Lung (tissue), 12 donors: ENCODE measurements around the gene IL1RAP. TPM values are rescaled to one million over a fixed set of nuclear protein-coding genes. Genes with fewer than 3 reads are reported as not detected.
A peak's percentile ranks its signal among the peaks of the same experiment; 100 is the strongest.

Source experiments
- ATAC-seq: fragments of 200-7000 bp; cut with Tn5 transposase; one replicate; pipeline ENCODE4 v1.9.1; 2020; ENCODE audit warnings: moderate number of reproducible peaks; ENCODE audit not compliant: insufficient read depth, low FRiP score
- DNase-seq, 3 donors: peaks; one replicate each; pipeline ENCODE4 v3.0.0-alpha.2; 2013 to 2017
- H3K27ac ChIP-seq, 2 donors: one replicate each; pipeline ENCODE4 v1.5.1; 2013; ENCODE audit warnings: mild to moderate bottlenecking in 2 of 2, moderate library complexity in 2 of 2, control low read depth in 1 of 2, inconsistent platforms in 1 of 2, low read depth in 1 of 2, low read length in 1 of 2
- H3K27me3 ChIP-seq, 3 donors: one replicate each; pipeline ENCODE4 v1.5.1; 2013; ENCODE audit warnings: low read length in 2 of 3; ENCODE audit not compliant: control insufficient read depth in 3 of 3, insufficient read depth in 3 of 3
- H3K36me3 ChIP-seq, 4 donors: one replicate each; pipeline ENCODE4 v1.5.1; 2013; ENCODE audit warnings: low read length in 4 of 4, mild to moderate bottlenecking in 1 of 4, moderate library complexity in 1 of 4; ENCODE audit not compliant: control insufficient read depth in 4 of 4, insufficient read depth in 4 of 4
- H3K4me1 ChIP-seq, 5 donors: one replicate each; pipeline ENCODE4 v1.5.1; 2013; ENCODE audit warnings: low read length in 5 of 5, mild to moderate bottlenecking in 2 of 5, moderate library complexity in 1 of 5; ENCODE audit not compliant: control insufficient read depth in 5 of 5, insufficient read depth in 5 of 5
- H3K4me3 ChIP-seq: one replicate; pipeline ENCODE4 v1.5.1; 2013; ENCODE audit warnings: mild to moderate bottlenecking, control low read depth, moderate library complexity
- H3K9ac ChIP-seq, 2 donors: one replicate each; pipeline ENCODE4 v1.5.1; 2013; ENCODE audit warnings: low read length in 2 of 2, control low read depth in 1 of 2; ENCODE audit not compliant: insufficient read depth in 1 of 2
- H3K9me3 ChIP-seq, 4 donors: one replicate each; pipeline ENCODE4 v1.5.1; 2013; ENCODE audit warnings: low read length in 3 of 4, mild to moderate bottlenecking in 1 of 4, moderate library complexity in 1 of 4; ENCODE audit not compliant: control insufficient read depth in 4 of 4, insufficient read depth in 3 of 4
- WGBS, 2 donors: extraction: QIAGEN DNeasy Blood & Tissue Kit; methylation state at CpG; one replicate each; pipeline ENCODE4 v1.1.7; 2013; 5-methylcytosine and 5-hydroxymethylcytosine counted together
- polyA plus RNA-seq, 2 donors: library from polyadenylated mRNA; stranded (reverse); fragments of 200-250 nt; gene quantifications; one replicate each; pipeline ENCODE4 v1.2.1, GENCODE V29; 2013
- total RNA-seq, 2 donors: library from RNA; depleted of rRNA in 1 of 2; stranded (reverse); fragments of >200 nt in 1 of 2; gene quantifications; one replicate each; pipeline ENCODE4 v1.2.1, GENCODE V29; 2014 to 2021
- TF ChIP-seq, protein P1 (sequence below): IDR thresholded peaks from 2 replicates; pipeline ENCODE4 v1.5.1; 2012; ENCODE audit warnings: mild to moderate bottlenecking; ENCODE audit errors: control extremely low read depth, extremely low read depth
- donor health status: control.
- donor health status: control.
- donor health status: Bipolar disorder and iron deficiency.
- donor health status: healthy.
- donor health status: DM: yes; HTN: yes; CAD: no.

The IL1RAP gene
- total and polyA plus RNA-seq, 4 donors = 3.2 to 34.2 (median 26.8) TPM

DNA sequence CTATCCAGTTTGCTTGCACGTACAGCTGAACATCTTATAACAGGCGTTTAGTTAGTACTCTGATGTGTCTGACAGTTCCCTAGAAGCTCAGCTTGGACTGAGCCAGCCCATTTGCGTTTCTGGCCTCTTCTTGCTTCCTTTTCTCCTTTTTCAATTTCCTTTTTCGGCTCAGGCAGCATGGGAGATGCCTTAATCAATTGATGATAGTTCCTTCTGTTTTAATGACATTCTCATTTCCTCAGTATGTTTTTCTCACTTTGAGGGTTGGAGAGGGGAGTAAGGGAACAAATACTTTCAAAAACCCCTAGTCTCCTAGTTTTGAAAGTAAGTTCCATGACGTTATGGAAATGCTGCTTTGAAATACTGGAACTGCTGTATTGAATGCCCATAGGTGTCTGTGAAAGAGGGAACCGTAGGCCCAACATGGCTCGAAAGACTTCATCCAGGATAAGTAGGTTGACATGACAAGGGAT lies 18.9 kb downstream of the IL1RAP start:
- Histone ChIP-seq H3K27ac (no peak overlapping the region), H3K4me3 (no peak overlapping the region), H3K9ac (no peak overlapping the region), H3K27me3 (no peaks in the 10 kb centered on the region), H3K4me1 (peaks cover 5 to 28% (median 14%) of the 10 kb centered on the region in 5 donors), H3K9me3 (no peaks in the 10 kb centered on the region), H3K36me3 (no peaks in the 10 kb centered on the region)
- WGBS, 2 donors = 72 to 79% methylated on average over 7 of the region's 7 CpGs
- DNase-seq = no peak
- ATAC-seq = no peak
- TF ChIP-seq, protein P1, sequence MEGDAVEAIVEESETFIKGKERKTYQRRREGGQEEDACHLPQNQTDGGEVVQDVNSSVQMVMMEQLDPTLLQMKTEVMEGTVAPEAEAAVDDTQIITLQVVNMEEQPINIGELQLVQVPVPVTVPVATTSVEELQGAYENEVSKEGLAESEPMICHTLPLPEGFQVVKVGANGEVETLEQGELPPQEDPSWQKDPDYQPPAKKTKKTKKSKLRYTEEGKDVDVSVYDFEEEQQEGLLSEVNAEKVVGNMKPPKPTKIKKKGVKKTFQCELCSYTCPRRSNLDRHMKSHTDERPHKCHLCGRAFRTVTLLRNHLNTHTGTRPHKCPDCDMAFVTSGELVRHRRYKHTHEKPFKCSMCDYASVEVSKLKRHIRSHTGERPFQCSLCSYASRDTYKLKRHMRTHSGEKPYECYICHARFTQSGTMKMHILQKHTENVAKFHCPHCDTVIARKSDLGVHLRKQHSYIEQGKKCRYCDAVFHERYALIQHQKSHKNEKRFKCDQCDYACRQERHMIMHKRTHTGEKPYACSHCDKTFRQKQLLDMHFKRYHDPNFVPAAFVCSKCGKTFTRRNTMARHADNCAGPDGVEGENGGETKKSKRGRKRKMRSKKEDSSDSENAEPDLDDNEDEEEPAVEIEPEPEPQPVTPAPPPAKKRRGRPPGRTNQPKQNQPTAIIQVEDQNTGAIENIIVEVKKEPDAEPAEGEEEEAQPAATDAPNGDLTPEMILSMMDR = no peak

DNA sequence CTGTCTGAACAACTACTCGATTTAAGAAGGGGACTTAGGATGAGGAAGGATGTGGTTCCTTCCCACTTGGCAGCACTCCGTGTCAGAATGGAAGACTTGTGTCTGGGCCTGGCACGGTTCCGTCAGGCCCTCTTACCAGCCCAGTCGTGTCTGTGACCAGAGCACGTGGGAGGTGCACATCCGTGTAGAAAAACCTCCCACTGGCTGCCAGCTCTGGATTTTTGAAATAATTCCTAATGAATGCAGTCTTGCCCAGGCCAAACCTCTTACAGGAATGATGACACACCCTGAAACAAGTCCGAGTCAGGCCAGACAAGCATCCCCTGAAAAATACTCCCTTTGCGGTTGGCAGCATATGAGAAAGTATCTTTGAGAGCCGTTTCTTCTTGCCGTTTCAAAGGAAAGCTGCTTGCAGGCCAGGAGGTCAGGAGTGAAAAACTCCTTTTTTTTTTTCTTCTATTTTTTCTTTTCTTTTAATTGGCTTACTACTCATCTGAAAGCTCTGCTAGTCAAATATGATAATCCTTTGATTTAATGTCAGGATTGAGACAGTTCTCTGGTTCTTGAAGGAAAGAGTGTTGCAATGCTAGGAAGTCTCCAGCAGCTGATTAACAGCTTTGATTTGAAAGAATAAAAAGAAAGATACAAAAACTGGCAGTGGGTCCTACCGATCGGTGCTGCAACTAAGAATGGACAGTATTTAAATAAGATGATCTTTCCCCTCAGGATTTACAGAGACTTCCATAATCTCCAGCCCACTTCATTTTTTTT lies 19.8 kb downstream of the IL1RAP start:
- TF ChIP-seq, protein P1 = no peak
- Histone ChIP-seq H3K9me3 (no peaks in the 10 kb centered on the region), H3K27ac (peak overlapping the region in 1 of 2 donors; percentile 71), H3K9ac (peak overlapping the region in 1 of 2 donors; percentile 5), H3K4me3 (no peak overlapping the region), H3K27me3 (no peaks in the 10 kb centered on the region), H3K36me3 (peaks cover 0 to 3% (median 0%) of the 10 kb centered on the region in 4 donors), H3K4me1 (peaks cover 5 to 31% (median 19%) of the 10 kb centered on the region in 5 donors)
- ATAC-seq = peak; percentile 78
- WGBS, 2 donors = 24 to 37% methylated on average over 13 of the region's 13 CpGs
- peak; percentile 32 to 63 (median 61) for DNase-seq

DNA sequence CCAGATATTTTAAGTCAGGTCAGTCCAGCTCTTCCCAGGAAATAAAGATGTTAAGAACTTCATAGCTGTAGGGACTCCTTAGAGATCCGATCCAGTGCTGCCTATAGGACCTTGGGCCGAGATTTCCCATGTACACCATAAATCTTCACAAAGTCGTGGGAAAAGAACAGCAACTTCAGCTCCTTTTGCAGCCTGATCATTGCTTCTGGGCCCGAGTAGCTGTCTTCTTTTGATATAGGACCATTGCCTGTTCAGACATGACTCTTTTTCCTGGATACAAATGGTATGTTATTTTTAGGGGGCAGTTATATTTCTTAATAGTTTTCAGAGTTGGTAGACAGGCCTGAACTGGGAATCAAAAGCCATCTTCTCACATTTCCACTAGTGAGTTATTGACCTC lies 20.5 kb downstream of the IL1RAP start:
- Histone ChIP-seq H3K27ac (peak overlapping the region; percentile 34 to 50), H3K9ac (no peak overlapping the region), H3K9me3 (no peaks in the 10 kb centered on the region)

More for the DNA sequence above, 20.5 kb downstream of the IL1RAP start:
- TF ChIP-seq, protein P1 = no peak
- Histone ChIP-seq H3K27me3 (no peaks in the 10 kb centered on the region), H3K4me3 (no peak overlapping the region), H3K36me3 (peaks cover 0 to 3% (median 0%) of the 10 kb centered on the region in 4 donors), H3K4me1 (peaks cover 5 to 31% (median 19%) of the 10 kb centered on the region in 5 donors)
- 77 to 88% methylated on average over 4 of the region's 4 CpGs for WGBS, 2 donors
- DNase-seq (no peak), ATAC-seq (no peak)
